GM12878 (cell line): Measurements from ENCODE around the gene SRGAP1. TPM values are rescaled to one million over a fixed set of nuclear protein-coding genes. Genes with fewer than 3 reads are reported as not detected.

Source experiments
- ATAC-seq: fragments of 200-7000 bp; cut with Tn5 transposase; 3 replicates; pipeline ENCODE4 v1.9.1; 2020; ENCODE audit warnings: mild to moderate bottlenecking, moderate library complexity
- BruUV-seq: library from RNA; stranded (reverse); fragments of 400-500 nt; replicated peaks from 2 replicates; lab custom pipeline; 2021; lab: Mats Ljungman, UMichigan
- CTCF ChIA-PET: fragments of 300-600 bp; sonication (Branson Sonifier 250); formaldehyde crosslinking; extraction: SDS; loops from one replicate; lab custom pipeline; 2021; ENCODE audit warnings: inconsistent platforms; lab: Yijun Ruan, JAX
- POLR2A ChIA-PET: fragments of 350-600 bp; formaldehyde crosslinking; extraction: SDS; loops from one replicate; lab custom pipeline; 2021; ENCODE audit warnings: inconsistent platforms; lab: Charles Lee
- RAD21 ChIA-PET: fragments of 300-600 bp; sonication (Branson Sonifier 250); formaldehyde crosslinking; loops from one replicate; lab custom pipeline; 2023; ENCODE audit warnings: antibody characterized with exemption; ENCODE audit not compliant: unreplicated experiment; lab: Charles Lee
- SMC1A ChIA-PET: fragments of 300-600 bp; sonication (Branson Sonifier 250); formaldehyde crosslinking; loops from one replicate; lab custom pipeline; 2023; ENCODE audit not compliant: unreplicated experiment, uncharacterized antibody; lab: Charles Lee
- DNase-seq: peaks from one replicate; pipeline ENCODE4 v3.0.0-alpha.2; 2011; ENCODE audit warnings: low read depth, low spot score
- FAIRE-seq: peaks from 3 replicates; lab custom pipeline; 2011; peaks lifted over from hg19 to GRCh38; lab: Jason Lieb, UNC
- H2AFZ ChIP-seq: 2 replicates; pipeline ENCODE4 v1.6.0; 2011; ENCODE audit warnings: low read depth, low read length, control low read depth; ENCODE audit not compliant: control insufficient read depth
- H3K27ac ChIP-seq: 2 replicates; pipeline ENCODE4 v1.5.1; 2011; ENCODE audit warnings: control low read depth; ENCODE audit not compliant: control insufficient read depth, insufficient read depth
- H3K27me3 ChIP-seq, 2 experiments: replicated peaks in 1 of 2; 2 replicates each; pipeline versions ENCODE4 v1.6.0 to v1.6.1; 2011; ENCODE audit warnings: low read length in 1 of 2; ENCODE audit not compliant: control insufficient read depth in 2 of 2, insufficient read depth in 2 of 2
- H3K36me3 ChIP-seq, 2 experiments: 2 replicates each; pipeline ENCODE4 v1.5.1; 2011; ENCODE audit warnings: low read length in 1 of 2; ENCODE audit not compliant: control insufficient read depth in 2 of 2, insufficient read depth in 2 of 2
- H3K4me1 ChIP-seq: 2 replicates; pipeline ENCODE4 v1.6.1; 2011; ENCODE audit warnings: mild to moderate bottlenecking, low read length, moderate library complexity, mixed read lengths; ENCODE audit not compliant: control insufficient read depth, insufficient read depth
- H3K4me2 ChIP-seq: 2 replicates; pipeline ENCODE4 v1.6.0; 2011; ENCODE audit warnings: control low read depth; ENCODE audit not compliant: control insufficient read depth, insufficient read depth
- H3K4me3 ChIP-seq: fragments of 200-600 bp; sonication (generic); 2 replicates; pipeline ENCODE4 v1.5.1; 2016
- H3K79me2 ChIP-seq: 2 replicates; pipeline ENCODE4 v1.6.0; 2011; ENCODE audit warnings: low read length; ENCODE audit not compliant: control insufficient read depth, insufficient read depth
- H3K9ac ChIP-seq: 2 replicates; pipeline ENCODE4 v1.8.0; 2011; ENCODE audit warnings: low read length, control low read depth, mixed read lengths; ENCODE audit not compliant: control insufficient read depth, insufficient read depth
- H3K9me3 ChIP-seq: replicated peaks from 3 replicates; pipeline ENCODE4 v1.5.1; 2011; ENCODE audit warnings: mild to moderate bottlenecking, low read length; ENCODE audit not compliant: control insufficient read depth, insufficient read depth
- H4K20me1 ChIP-seq: 2 replicates; pipeline ENCODE4 v1.6.0; 2011; ENCODE audit not compliant: control insufficient read depth, insufficient read depth
- CEBPZ ChIP-seq: fragments of 150-350 bp; IDR thresholded peaks from 2 replicates; pipeline ENCODE4 v1.6.1; 2016; ENCODE audit warnings: low read depth, low read length
- EGR1 ChIP-seq, 2 experiments: IDR thresholded peaks; 1 replicate in 1 of 2; 2 replicates in 1 of 2; pipeline ENCODE4 v1.6.1; 2011 to 2012; ENCODE audit warnings: low read depth in 2 of 2, low read length in 2 of 2, borderline replicate concordance in 1 of 2, mild to moderate bottlenecking in 1 of 2, moderate library complexity in 1 of 2
- FOS ChIP-seq: IDR thresholded peaks from 3 replicates; pipeline ENCODE4 v1.6.1; 2011; ENCODE audit warnings: borderline replicate concordance; ENCODE audit not compliant: insufficient read length; ENCODE audit errors: extremely low read depth
- GABPA ChIP-seq: IDR thresholded peaks from 2 replicates; pipeline ENCODE4 v1.6.1; 2014; ENCODE audit warnings: antibody characterized with exemption, low read depth, mild to moderate bottlenecking, inconsistent platforms
- NFIC ChIP-seq: IDR thresholded peaks from 2 replicates; pipeline ENCODE4 v1.6.1; 2012; ENCODE audit warnings: low read depth, mild to moderate bottlenecking, inconsistent platforms, low read length, moderate library complexity
- POU2F2 ChIP-seq: IDR thresholded peaks from 3 replicates; pipeline ENCODE4 v1.6.1; 2011; ENCODE audit warnings: low read depth, mild to moderate bottlenecking, low read length, borderline replicate concordance
- RAD21 ChIP-seq: IDR thresholded peaks from 2 replicates; pipeline ENCODE4 v1.6.1; 2011; ENCODE audit warnings: mild to moderate bottlenecking, low read depth, low read length, moderate library complexity; ENCODE audit not compliant: insufficient read depth
- TARDBP ChIP-seq: IDR thresholded peaks from 2 replicates; pipeline ENCODE4 v1.6.1; 2016; ENCODE audit warnings: borderline replicate concordance
- WGBS: methylation state at CpG from one replicate; pipeline ENCODE4 v1.1.6; 2016; ENCODE audit warnings: low lambda C conversion rate; ENCODE audit not compliant: insufficient replicate concordance, insufficient coverage; ENCODE audit errors: missing lambda C conversion rate; 5-methylcytosine and 5-hydroxymethylcytosine counted together
- in situ Hi-C: fragments of 300-500 bp; cut with MboI; formaldehyde crosslinking; loops from 9 replicates; pipeline ENCODE4 v1.14.3; 2018; ENCODE audit warnings: mixed read lengths
- intact Hi-C: fragments of 100-400 bp; cut with micrococcal nuclease; formaldehyde crosslinking; loops from one replicate; pipeline ENCODE4 v1.14.2; 2022; ENCODE audit not compliant: unreplicated experiment
- polyA plus RNA-seq, 11 experiments: library from polyadenylated mRNA; depleted of rRNA in 4 of 11; unstranded in 6 of 11; stranded (reverse) in 5 of 11; fragments of >200 nt; fragmentation: Nextera tagmentation in 4 of 11; fragmentation: Illumina TruSeq in 1 of 11; extraction: Ambion mirVana in 4 of 11; extraction: Trizol in 1 of 11; gene quantifications; 1 replicate in 1 of 11; 2 replicates in 10 of 11; pipeline versions ENCODE4 v1.2.1 to v1.2.3, GENCODE V29; 2011 to 2016; ENCODE audit warnings: inconsistent platforms in 2 of 11, missing spikeins in 2 of 11, low read depth in 1 of 11
- total RNA-seq, 4 experiments: library from RNA; depleted of rRNA in 3 of 4; stranded (reverse); fragments of >200 nt in 3 of 4; fragmentation: Illumina TruSeq in 1 of 4; extraction: Trizol in 1 of 4; gene quantifications; 2 replicates each; pipeline versions ENCODE4 v1.2.1 to v1.2.3, GENCODE V29; 2013 to 2021
- TF ChIP-seq, protein P1 (sequence below): fragments of 450-650 bp; IDR thresholded peaks from 2 replicates; pipeline ENCODE4 v1.6.1; 2017; ENCODE audit warnings: mild to moderate bottlenecking, moderate library complexity

SRGAP1 gene
- total and polyA plus RNA-seq, 10 of the 15 experiments (the other 5 are each of a cell fraction or from before 2014, with no cell fraction given): 0.16 to 0.85 (median 0.46) TPM

DNA sequence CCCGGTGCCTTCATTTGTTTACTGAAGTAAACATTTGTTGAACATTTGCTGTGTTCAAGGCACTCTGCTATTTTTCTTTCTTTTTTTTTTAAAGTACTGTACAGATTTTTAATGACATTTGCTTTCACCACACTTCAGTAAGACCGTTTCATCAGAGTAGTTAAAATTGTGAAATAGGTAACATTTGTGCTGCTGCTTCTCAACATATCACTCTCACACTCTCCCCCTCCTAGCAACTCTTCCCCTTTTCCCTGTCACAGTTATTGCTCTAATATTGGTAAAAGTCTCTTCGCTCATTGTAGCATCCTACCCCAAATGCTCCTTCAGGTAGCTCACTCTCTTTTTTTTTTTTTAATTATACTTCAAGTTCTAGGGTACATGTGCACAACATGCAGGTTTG lies 49.6 kb downstream of the SRGAP1 start:
- 35% methylated on average over 3 of the region's 3 CpGs for WGBS
- in situ Hi-C loops: no loop called here
- Histone ChIP-seq H3K27ac (no peak overlapping the region), H4K20me1 (no peaks in the 10 kb centered on the region), H3K27me3 (no peaks in the 10 kb centered on the region), H3K4me1 (no peaks in the 10 kb centered on the region), H3K4me2 (no peak overlapping the region), H3K9ac (no peak overlapping the region), H3K9me3 (no peaks in the 10 kb centered on the region), H3K4me3 (no peak overlapping the region), H3K36me3 (no peaks in the 10 kb centered on the region), H3K79me2 (no peaks in the 10 kb centered on the region), H2AFZ (no peak overlapping the region)
- ATAC-seq: no peak
- intact Hi-C loops: no loop called here
- ChIA-PET CTCF (no interaction called here), POLR2A (no interaction called here), SMC1A (no interaction called here), RAD21 (no interaction called here)
- BruUV-seq: no TSS peak
- no peak for FAIRE-seq
- no peak for DNase-seq
- no peak for TF ChIP-seq TARDBP
- TF ChIP-seq, protein P1, sequence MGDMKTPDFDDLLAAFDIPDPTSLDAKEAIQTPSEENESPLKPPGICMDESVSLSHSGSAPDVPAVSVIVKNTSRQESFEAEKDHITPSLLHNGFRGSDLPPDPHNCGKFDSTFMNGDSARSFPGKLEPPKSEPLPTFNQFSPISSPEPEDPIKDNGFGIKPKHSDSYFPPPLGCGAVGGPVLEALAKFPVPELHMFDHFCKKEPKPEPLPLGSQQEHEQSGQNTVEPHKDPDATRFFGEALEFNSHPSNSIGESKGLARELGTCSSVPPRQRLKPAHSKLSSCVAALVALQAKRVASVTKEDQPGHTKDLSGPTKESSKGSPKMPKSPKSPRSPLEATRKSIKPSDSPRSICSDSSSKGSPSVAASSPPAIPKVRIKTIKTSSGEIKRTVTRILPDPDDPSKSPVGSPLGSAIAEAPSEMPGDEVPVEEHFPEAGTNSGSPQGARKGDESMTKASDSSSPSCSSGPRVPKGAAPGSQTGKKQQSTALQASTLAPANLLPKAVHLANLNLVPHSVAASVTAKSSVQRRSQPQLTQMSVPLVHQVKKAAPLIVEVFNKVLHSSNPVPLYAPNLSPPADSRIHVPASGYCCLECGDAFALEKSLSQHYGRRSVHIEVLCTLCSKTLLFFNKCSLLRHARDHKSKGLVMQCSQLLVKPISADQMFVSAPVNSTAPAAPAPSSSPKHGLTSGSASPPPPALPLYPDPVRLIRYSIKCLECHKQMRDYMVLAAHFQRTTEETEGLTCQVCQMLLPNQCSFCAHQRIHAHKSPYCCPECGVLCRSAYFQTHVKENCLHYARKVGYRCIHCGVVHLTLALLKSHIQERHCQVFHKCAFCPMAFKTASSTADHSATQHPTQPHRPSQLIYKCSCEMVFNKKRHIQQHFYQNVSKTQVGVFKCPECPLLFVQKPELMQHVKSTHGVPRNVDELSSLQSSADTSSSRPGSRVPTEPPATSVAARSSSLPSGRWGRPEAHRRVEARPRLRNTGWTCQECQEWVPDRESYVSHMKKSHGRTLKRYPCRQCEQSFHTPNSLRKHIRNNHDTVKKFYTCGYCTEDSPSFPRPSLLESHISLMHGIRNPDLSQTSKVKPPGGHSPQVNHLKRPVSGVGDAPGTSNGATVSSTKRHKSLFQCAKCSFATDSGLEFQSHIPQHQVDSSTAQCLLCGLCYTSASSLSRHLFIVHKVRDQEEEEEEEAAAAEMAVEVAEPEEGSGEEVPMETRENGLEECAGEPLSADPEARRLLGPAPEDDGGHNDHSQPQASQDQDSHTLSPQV: no peak
- no peak for TF ChIP-seq POU2F2
- no peak for TF ChIP-seq GABPA

DNA sequence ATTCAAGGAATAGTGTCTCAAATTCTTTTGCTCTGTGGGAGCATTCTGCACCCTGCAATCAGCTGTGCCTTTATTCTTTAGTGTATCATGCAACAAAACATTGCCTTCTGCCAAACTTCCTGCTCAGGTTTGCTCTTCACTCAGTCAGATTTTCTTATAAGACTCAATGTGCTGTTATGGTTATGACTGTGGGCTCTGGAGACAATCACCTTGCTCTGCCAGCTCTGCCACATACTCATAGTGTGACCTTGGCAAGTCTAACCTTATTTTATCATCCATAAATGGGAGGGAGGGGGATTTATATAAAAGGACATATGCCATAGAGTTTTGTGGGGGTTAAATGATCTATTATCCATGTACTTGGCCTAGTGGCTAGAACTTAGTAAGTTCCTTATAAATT lies 51.3 kb downstream of the SRGAP1 start:
- Histone ChIP-seq H3K27ac (no peak overlapping the region), H3K36me3 (no peaks in the 10 kb centered on the region), H4K20me1 (no peaks in the 10 kb centered on the region), H2AFZ (no peak overlapping the region), H3K4me3 (no peak overlapping the region), H3K4me2 (no peak overlapping the region), H3K27me3 (no peaks in the 10 kb centered on the region), H3K4me1 (no peaks in the 10 kb centered on the region), H3K9me3 (no peaks in the 10 kb centered on the region), H3K9ac (no peak overlapping the region), H3K79me2 (no peaks in the 10 kb centered on the region)
- no peak for ATAC-seq
- no peak for TF ChIP-seq EGR1 (IDR thresholded peaks at IDR 0.05; ENCODE audit: borderline replicate concordance in 1 of 2, low read depth in 2 of 2, low read length in 2 of 2)
- TF ChIP-seq CEBPZ: no peak
- no peak for TF ChIP-seq FOS
- TF ChIP-seq NFIC: no peak
- no peak for TF ChIP-seq RAD21
- intact Hi-C loops: no loop called here
- ChIA-PET SMC1A (no interaction called here), POLR2A (no interaction called here), CTCF (no interaction called here), RAD21 (no interaction called here)
- DNase-seq: no peak
- FAIRE-seq: no peak
- in situ Hi-C loops: no loop called here
- no TSS peak for BruUV-seq
